Tibial nerve (tissue), 4 donors: Measurements from ENCODE around the gene GUK1. TPM values are rescaled to one million over a fixed set of nuclear protein-coding genes. Genes with fewer than 3 reads are reported as not detected.
A peak's percentile ranks its signal among the peaks of the same experiment; 100 is the strongest.

Experiments used
- DNase-seq, 2 donors: peaks; one replicate each; pipeline ENCODE4 v3.0.0-alpha.2; 2019; ENCODE audit warnings: low spot score in 2 of 2
- H3K27ac ChIP-seq, 4 donors: fragments of 200-600 bp; sonication (generic) in 3 of 4; one replicate each; pipeline ENCODE4 v1.5.1; 2017 to 2019; ENCODE audit warnings: mild to moderate bottlenecking in 1 of 4
- H3K27me3 ChIP-seq, 2 donors: fragments of 200-600 bp; sonication (generic) in 1 of 2; one replicate each; pipeline versions ENCODE4 v1.5.1 to v1.6.0; 2017 to 2019
- H3K36me3 ChIP-seq, 3 donors: fragments of 200-600 bp; sonication (generic); one replicate each; pipeline ENCODE4 v1.5.1; 2018 to 2019
- H3K4me1 ChIP-seq, 4 donors: fragments of 200-600 bp; sonication (generic) in 3 of 4; one replicate each; pipeline ENCODE4 v1.5.1; 2017 to 2019
- H3K4me3 ChIP-seq, 4 donors: fragments of 200-600 bp; sonication (generic) in 3 of 4; one replicate each; pipeline ENCODE4 v1.5.1; 2017 to 2019; ENCODE audit warnings: mild to moderate bottlenecking in 1 of 4, moderate library complexity in 1 of 4
- H3K9me3 ChIP-seq, 4 donors: fragments of 200-600 bp; sonication (generic) in 3 of 4; one replicate each; pipeline ENCODE4 v1.5.1; 2017 to 2019
- CTCF ChIP-seq, 5 experiments: fragments of 200-600 bp in 3 of 5; fragments of 450-650 bp in 2 of 5; sonication (generic) in 3 of 5; IDR thresholded peaks; one replicate each; pipeline ENCODE4 v1.5.1; 2016 to 2019; ENCODE audit warnings: antibody characterized with exemption in 5 of 5, mild to moderate bottlenecking in 3 of 5, moderate library complexity in 2 of 5
- EP300 ChIP-seq, 2 donors: sonication (generic); formaldehyde crosslinking; IDR thresholded peaks; one replicate each; pipeline ENCODE4 v1.6.1; 2017; ENCODE audit warnings: antibody characterized with exemption in 2 of 2, mild to moderate bottlenecking in 1 of 2
- POLR2A ChIP-seq, 2 donors: fragments of 450-650 bp; IDR thresholded peaks; one replicate each; pipeline ENCODE4 v1.6.1; 2017; ENCODE audit warnings: antibody characterized with exemption in 2 of 2, mild to moderate bottlenecking in 2 of 2, moderate library complexity in 2 of 2
- WGBS, 2 donors: methylation state at CpG; one replicate each; pipeline ENCODE4 v1.1.5; 2018; 5-methylcytosine and 5-hydroxymethylcytosine counted together
- total RNA-seq, 4 donors: library from RNA; depleted of rRNA; stranded (reverse); fragments of >200 nt; gene quantifications; one replicate each; pipeline ENCODE4 v1.1.0, GENCODE V29; 2016

Gene GUK1
- total RNA-seq, 4 donors from 2014 or later = 501 to 540 (median 510) TPM

- 20 to 28% methylated on average over 10 to 13 of the region's 14 CpGs for WGBS, 2 donors
- peaks cover 0 to 4% of the 10 kb centered on the region in 2 donors for H3K27me3 ChIP-seq
- peak overlapping the region; percentile 57 to 100 (median 74) for H3K27ac ChIP-seq
- TF ChIP-seq POLR2A (IDR thresholded peaks at IDR 0.05) (no peak), CTCF (IDR thresholded peaks at IDR 0.05) (peak in 1 of 5 experiments; percentile 36)
- no peak overlapping the region for H3K4me3 ChIP-seq
- no peaks in the 10 kb centered on the region for H3K36me3 ChIP-seq
- DNase-seq = no peak
- H3K9me3 ChIP-seq = no peaks in the 10 kb centered on the region
- H3K4me1 ChIP-seq = peaks cover 0 to 69% (median 24%) of the 10 kb centered on the region in 4 donors
These were observed 22.4 kb downstream of the GUK1 start for GRCh38 chr1:228162286-228163006.

GRCh38 chr1:228163007-228163753, 23.1 kb downstream of the GUK1 start:
- no peaks in the 10 kb centered on the region for H3K9me3 ChIP-seq
- peak overlapping the region; percentile 57 to 100 (median 74) for H3K27ac ChIP-seq
- H3K4me3 ChIP-seq = no peak overlapping the region
- WGBS, 2 donors = 58% methylated on average over 14 to 19 of the region's 30 CpGs
- DNase-seq = no peak
- H3K4me1 ChIP-seq = peaks cover 0 to 64% (median 24%) of the 10 kb centered on the region in 4 donors
- TF ChIP-seq CTCF (IDR thresholded peaks at IDR 0.05) = no peak
- peak in 1 of 2 donors; percentile 18 for TF ChIP-seq EP300 (IDR thresholded peaks at IDR 0.05)
- peak in 1 of 2 donors; percentile 21 for TF ChIP-seq POLR2A (IDR thresholded peaks at IDR 0.05)
- peaks cover 0 to 4% of the 10 kb centered on the region in 2 donors for H3K27me3 ChIP-seq
- H3K36me3 ChIP-seq = peaks cover 0 to 2% (median 0%) of the 10 kb centered on the region in 3 donors

- H3K27me3 ChIP-seq = peaks cover 0 to 2% of the 10 kb centered on the region in 2 donors
- no peaks in the 10 kb centered on the region for H3K9me3 ChIP-seq
- peaks cover 0 to 4% (median 0%) of the 10 kb centered on the region in 3 donors for H3K36me3 ChIP-seq
- peak overlapping the region; percentile 57 to 100 (median 80) for H3K27ac ChIP-seq
- WGBS, 2 donors = 88 to 91% methylated on average over 10 of the region's 10 CpGs
- DNase-seq = no peak
- TF ChIP-seq POLR2A (IDR thresholded peaks at IDR 0.05) = no peak
- no peak for TF ChIP-seq CTCF (IDR thresholded peaks at IDR 0.05)
- no peak for TF ChIP-seq EP300 (IDR thresholded peaks at IDR 0.05)
- peaks cover 0 to 58% (median 23%) of the 10 kb centered on the region in 4 donors for H3K4me1 ChIP-seq
- no peak overlapping the region for H3K4me3 ChIP-seq
These were observed 23.9 kb downstream of the GUK1 start for GRCh38 chr1:228163776-228164519.

- H3K9me3 ChIP-seq = no peaks in the 10 kb centered on the region
- H3K27me3 ChIP-seq = no peaks in the 10 kb centered on the region
- 45 to 55% methylated on average over 20 of the region's 20 CpGs for WGBS, 2 donors
- DNase-seq = no peak
- H3K4me3 ChIP-seq = peak overlapping the region; percentile 41 to 87 (median 58)
- TF ChIP-seq EP300 (IDR thresholded peaks at IDR 0.05) = no peak
- TF ChIP-seq CTCF (IDR thresholded peaks at IDR 0.05) = no peak
- peak in 1 of 2 donors; percentile 32 for TF ChIP-seq POLR2A (IDR thresholded peaks at IDR 0.05)
- peak overlapping the region; percentile 95 to 100 (median 98) for H3K27ac ChIP-seq
- H3K36me3 ChIP-seq = peaks cover 0 to 4% (median 0%) of the 10 kb centered on the region in 3 donors
- H3K4me1 ChIP-seq = peaks cover 0 to 53% (median 22%) of the 10 kb centered on the region in 4 donors
These were observed 24.7 kb downstream of the GUK1 start for GRCh38 chr1:228164561-228165371.
